ENCODE results near the gene SYNDIG1.

SYNDIG1 gene

DNA sequence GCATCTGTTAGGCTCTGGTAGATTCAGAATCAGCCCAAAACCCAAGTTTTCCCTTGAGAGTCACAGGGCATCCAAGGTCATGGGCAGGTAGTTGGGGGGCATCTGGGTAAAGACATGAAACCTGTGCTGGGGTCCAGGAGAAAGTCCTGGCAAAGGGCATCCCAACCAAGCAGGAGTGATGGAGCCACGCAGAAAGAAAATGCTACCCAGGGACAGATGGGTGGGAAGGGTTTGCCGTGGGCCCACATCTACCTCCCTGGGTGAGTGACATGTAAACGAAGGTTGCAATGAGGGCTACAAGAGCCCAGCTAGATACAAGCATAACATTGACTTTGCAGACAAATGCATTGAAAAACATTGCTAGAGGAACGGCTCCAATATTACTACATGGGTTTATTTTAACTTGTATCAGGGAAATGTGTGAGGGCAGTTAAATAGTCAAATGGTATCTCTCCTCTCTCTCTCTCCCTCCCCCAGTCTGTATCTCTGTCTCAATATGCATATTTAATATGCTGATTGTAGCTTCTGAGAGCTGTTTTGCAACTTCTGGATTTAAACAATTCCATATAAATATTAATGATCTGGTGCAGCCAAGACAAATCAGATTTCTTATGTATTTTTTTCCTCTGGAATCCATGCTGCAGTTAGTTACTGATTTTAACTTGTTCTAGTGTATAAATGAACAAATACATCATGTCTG, 135.7 kb downstream of the SYNDIG1 start:
- TF ChIP-seq CTCF (IDR thresholded peaks at IDR 0.05; ENCODE audit: low read depth, low read length, missing control alignments) = no peak
- no peak overlapping the region for H3K4me3 ChIP-seq (ENCODE audit: low read depth, low read length)
- DNase-seq (ENCODE audit: low read depth) = no peak

DNA sequence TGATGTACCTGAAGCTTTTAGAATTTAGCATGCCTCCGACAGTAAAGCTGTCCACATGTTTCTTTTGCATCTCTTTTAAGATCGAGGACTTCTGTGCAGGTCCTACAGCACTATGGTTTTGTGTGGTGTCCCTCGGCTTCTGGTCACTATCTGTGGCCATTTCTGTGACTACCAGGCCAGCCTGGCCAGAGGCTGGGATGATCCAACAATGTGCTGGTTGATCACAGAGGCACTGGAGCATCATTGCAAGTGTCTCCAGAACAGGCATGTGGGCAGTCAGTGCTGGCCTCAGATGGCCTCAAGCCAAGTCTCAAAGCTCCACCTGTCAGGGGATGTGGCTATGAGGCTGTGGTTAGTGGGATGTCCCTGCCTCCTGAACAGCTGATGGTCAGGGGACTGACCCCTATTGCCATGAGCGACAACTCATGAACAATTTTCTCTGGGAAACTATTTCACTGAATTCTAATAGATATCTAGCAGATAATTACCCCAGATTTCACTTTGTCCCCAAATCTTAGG, 136.6 kb downstream of the SYNDIG1 start:
- H3K4me3 ChIP-seq (ENCODE audit: low read depth, low read length) = no peak overlapping the region
- no peak for TF ChIP-seq CTCF (IDR thresholded peaks at IDR 0.05; ENCODE audit: low read depth, low read length, missing control alignments)
- DNase-seq (ENCODE audit: low read depth) = no peak

GRCh38 chr20:24607402-24607801, 138.0 kb downstream of the SYNDIG1 start:
- TF ChIP-seq CTCF (IDR thresholded peaks at IDR 0.05; ENCODE audit: low read depth, low read length, missing control alignments) = no peak
- no peak for DNase-seq (ENCODE audit: low read depth)
- no peak overlapping the region for H3K4me3 ChIP-seq (ENCODE audit: low read depth, low read length)

- H3K4me3 ChIP-seq (ENCODE audit: low read depth, low read length) = no peak overlapping the region
- peak; percentile 13 for DNase-seq (ENCODE audit: low read depth)
- TF ChIP-seq CTCF (IDR thresholded peaks at IDR 0.05; ENCODE audit: low read depth, low read length, missing control alignments) = no peak
Measured at GRCh38 chr20:24608926-24609667, 139.7 kb downstream of the SYNDIG1 start.

DNA sequence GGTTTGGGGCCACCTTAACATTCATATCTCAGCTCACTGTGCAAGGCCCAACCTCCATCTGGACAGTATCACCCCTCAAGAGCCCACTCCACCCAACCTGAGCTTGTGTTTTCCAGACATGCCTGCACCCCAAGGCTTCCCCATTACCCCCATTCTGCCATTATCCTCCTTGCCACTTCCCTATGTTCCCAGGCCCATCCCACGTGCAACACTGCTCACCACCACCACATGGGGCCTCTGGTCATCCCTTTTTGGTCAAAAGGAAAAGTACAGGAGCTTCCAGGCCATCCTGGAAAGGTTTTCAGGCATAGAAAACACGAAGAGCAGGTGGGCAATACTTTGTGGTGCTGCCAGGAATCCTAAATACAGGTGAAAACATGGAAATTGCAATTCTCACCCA, 140.3 kb downstream of the SYNDIG1 start:
- DNase-seq (ENCODE audit: low read depth) = no peak
- H3K4me3 ChIP-seq (ENCODE audit: low read depth, low read length) = no peak overlapping the region
- TF ChIP-seq CTCF (IDR thresholded peaks at IDR 0.05; ENCODE audit: low read depth, low read length, missing control alignments) = no peak

GRCh38 chr20:24610341-24611115, 141.1 kb downstream of the SYNDIG1 start:
- no peak for TF ChIP-seq CTCF (IDR thresholded peaks at IDR 0.05; ENCODE audit: low read depth, low read length, missing control alignments)
- no peak for DNase-seq (ENCODE audit: low read depth)
- H3K4me3 ChIP-seq (ENCODE audit: low read depth, low read length) = no peak overlapping the region
